ENCODE results near the gene SCN3B. TPM values are rescaled to one million over a fixed set of nuclear protein-coding genes. Genes with fewer than 3 reads are reported as not detected.

The SCN3B gene
- total RNA-seq, 1 donor from 2014 or later: 0.26 TPM

DNA sequence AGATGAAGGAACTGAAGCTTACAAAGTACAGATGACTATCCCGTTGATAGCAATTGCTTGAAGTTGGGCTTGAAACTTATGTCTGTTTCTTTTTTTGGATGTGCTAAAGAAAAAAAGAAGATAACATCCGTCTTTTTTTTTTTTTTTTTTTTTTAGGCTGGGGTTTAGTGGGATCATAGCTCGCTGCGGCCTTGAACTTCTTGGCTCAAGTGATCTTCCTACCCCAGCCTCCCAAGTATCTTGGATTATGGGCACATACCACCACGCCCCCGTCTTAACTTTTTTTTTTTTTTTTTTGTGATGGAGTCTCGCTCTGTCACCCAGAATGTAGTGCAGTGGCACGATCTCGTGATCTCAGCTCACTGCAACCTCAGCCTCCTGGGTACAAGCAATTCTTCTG, 40.8 kb upstream of the SCN3B start:
- TF ChIP-seq, protein P1, sequence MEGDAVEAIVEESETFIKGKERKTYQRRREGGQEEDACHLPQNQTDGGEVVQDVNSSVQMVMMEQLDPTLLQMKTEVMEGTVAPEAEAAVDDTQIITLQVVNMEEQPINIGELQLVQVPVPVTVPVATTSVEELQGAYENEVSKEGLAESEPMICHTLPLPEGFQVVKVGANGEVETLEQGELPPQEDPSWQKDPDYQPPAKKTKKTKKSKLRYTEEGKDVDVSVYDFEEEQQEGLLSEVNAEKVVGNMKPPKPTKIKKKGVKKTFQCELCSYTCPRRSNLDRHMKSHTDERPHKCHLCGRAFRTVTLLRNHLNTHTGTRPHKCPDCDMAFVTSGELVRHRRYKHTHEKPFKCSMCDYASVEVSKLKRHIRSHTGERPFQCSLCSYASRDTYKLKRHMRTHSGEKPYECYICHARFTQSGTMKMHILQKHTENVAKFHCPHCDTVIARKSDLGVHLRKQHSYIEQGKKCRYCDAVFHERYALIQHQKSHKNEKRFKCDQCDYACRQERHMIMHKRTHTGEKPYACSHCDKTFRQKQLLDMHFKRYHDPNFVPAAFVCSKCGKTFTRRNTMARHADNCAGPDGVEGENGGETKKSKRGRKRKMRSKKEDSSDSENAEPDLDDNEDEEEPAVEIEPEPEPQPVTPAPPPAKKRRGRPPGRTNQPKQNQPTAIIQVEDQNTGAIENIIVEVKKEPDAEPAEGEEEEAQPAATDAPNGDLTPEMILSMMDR (IDR thresholded peaks at IDR 0.05; ENCODE audit: insufficient read depth, low read length, severe bottlenecking): no peak
- FAIRE-seq (no peak), DNase-seq (ENCODE audit: low read depth) (no peak)
- Histone ChIP-seq H3K4me3 (ENCODE audit: low read depth, low read length) (no peak overlapping the region), H3K27me3 (ENCODE audit: control insufficient read depth, insufficient read depth, low read length) (peaks cover 1% of the 10 kb centered on the region), H3K36me3 (ENCODE audit: control insufficient read depth, insufficient read depth, low read length) (no peaks in the 10 kb centered on the region)

DNA sequence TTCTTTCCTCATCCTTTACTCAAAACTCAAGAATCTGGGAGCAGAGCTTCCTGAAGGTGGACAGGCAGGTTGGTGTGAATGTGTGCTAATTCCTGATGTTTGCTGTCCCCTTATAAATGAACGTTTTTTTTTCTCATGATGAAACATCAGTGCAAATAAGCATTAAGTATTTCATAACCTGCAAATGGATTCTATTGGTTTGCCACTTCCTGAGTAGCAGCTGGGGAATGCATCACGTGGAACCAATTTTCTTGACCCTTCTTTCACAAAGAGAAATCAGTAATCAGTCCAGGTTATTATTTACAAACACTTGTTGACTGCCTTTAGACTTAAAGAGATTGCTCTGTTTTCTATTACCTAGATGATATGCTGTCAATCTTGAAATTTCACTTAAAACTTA, 40.1 kb upstream of the SCN3B start:
- no peak for FAIRE-seq

DNA sequence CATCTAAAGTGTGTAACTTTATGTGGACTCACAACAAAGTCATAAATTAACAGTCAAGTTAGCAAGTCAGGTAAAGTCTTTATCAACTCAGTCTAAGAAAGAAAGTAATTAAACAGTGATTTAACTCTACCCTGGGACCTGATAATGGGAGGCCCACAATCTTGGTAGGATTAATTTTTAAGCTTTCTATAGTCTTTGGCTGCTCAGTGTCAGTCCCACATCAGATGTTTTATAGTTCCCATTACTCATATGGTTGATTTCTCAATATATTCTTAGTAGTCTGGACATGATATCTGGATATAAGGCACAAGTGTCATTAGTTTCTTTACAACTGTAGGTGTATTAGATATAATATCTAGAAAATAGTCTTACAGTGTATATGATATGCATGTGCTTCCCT, 38.5 kb upstream of the SCN3B start:
- FAIRE-seq (no peak), DNase-seq (ENCODE audit: low read depth) (peak; percentile 22)
- no peak overlapping the region for H3K4me3 ChIP-seq (ENCODE audit: low read depth, low read length)
- H3K36me3 ChIP-seq (ENCODE audit: control insufficient read depth, insufficient read depth, low read length): no peaks in the 10 kb centered on the region
- TF ChIP-seq, protein P1 (IDR thresholded peaks at IDR 0.05; ENCODE audit: insufficient read depth, low read length, severe bottlenecking): no peak
- H3K27me3 ChIP-seq (ENCODE audit: control insufficient read depth, insufficient read depth, low read length): peaks cover 1% of the 10 kb centered on the region

More for the DNA sequence above, 40.1 kb upstream of the SCN3B start:
- TF ChIP-seq, protein P1 (IDR thresholded peaks at IDR 0.05; ENCODE audit: insufficient read depth, low read length, severe bottlenecking): no peak
- peak; percentile 67 for DNase-seq (ENCODE audit: low read depth)
- Histone ChIP-seq H3K27me3 (ENCODE audit: control insufficient read depth, insufficient read depth, low read length) (peaks cover 1% of the 10 kb centered on the region), H3K4me3 (ENCODE audit: low read depth, low read length) (no peak overlapping the region), H3K36me3 (ENCODE audit: control insufficient read depth, insufficient read depth, low read length) (no peaks in the 10 kb centered on the region)

DNA sequence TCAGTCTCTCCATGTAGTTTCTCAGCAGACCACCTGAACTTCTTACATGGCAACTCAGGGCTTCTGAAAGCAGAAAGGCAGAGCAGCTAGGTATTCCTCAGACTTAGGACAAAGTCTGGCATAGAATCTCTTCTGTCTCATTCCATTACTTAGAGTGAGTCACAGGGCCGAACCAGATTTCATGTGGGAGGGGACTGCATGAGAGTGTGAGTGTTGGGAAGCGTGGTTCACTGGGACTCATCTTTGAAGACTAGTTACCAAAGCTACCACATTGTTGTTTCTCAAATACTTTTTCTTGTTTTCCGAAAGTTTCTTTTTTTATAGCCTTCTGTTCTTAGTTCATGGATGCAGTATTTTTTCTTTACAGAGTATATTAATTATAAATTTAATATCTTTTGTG, 36.1 kb upstream of the SCN3B start:
- H3K27me3 ChIP-seq (ENCODE audit: control insufficient read depth, insufficient read depth, low read length): peaks cover 6% of the 10 kb centered on the region
- DNase-seq (ENCODE audit: low read depth) (peak; percentile 86), FAIRE-seq (peak; percentile 91)
- H3K36me3 ChIP-seq (ENCODE audit: control insufficient read depth, insufficient read depth, low read length): no peaks in the 10 kb centered on the region
- TF ChIP-seq, protein P1 (IDR thresholded peaks at IDR 0.05; ENCODE audit: insufficient read depth, low read length, severe bottlenecking): no peak
- H3K4me3 ChIP-seq (ENCODE audit: low read depth, low read length): no peak overlapping the region

DNA sequence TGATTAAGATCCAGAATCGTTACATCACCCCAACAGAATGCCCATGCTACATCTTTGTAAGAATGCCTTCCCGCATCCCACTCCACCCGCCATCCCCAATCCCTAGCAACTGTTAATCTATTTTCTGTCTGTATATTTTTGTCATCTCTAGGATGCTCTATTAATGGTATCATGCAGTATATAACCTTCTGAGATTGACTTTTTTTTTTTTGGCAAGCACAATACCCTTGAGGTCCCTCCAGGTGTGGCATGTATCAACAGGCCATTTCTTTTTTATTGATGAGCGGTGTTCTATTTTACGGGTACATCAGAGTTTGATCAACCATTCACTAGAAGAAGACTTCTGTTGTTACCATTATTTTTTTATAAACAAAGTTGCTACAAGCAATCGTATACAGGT, 30.2 kb upstream of the SCN3B start:
- TF ChIP-seq, protein P1 (IDR thresholded peaks at IDR 0.05; ENCODE audit: insufficient read depth, low read length, severe bottlenecking): no peak
- Histone ChIP-seq H3K27me3 (ENCODE audit: control insufficient read depth, insufficient read depth, low read length) (peaks cover 7% of the 10 kb centered on the region), H3K4me3 (ENCODE audit: low read depth, low read length) (no peak overlapping the region), H3K36me3 (ENCODE audit: control insufficient read depth, insufficient read depth, low read length) (no peaks in the 10 kb centered on the region)
- no peak for FAIRE-seq
- DNase-seq (ENCODE audit: low read depth): no peak

DNA sequence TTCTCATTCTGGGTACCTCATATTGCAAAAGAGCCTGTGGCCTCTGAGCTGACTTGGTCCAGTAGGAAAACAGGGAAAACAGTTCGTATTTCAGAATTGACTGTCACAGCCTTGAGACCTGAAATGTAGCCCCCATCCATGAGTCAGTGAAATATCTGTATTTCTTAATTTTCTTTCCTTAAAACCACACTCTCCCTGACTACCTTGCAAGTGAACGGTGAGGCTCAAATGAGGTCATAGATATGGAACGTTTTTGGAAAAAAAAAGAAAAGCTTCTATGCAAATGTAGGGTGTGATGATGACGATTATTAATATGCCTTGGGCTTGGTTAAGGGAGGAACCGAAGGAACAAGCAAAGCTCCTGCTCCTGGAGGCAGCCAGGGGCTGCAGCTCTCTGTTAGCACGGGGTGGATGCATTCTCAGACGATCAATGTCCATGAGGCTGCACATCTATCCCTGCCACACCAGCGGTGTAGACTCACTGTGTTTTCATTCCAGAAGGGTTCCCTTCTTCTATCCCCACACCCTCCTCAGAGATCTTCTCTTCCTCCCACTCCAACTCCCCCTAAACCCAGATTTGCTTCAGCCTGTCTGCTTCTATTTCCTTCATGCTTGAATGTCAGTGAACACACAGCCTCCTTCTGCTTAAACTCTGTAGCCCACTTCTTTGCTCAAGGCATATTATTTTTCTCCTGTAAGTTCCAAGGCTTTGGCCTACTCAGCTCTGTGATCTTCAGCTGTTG, 29.2 kb upstream of the SCN3B start:
- Histone ChIP-seq H3K36me3 (ENCODE audit: control insufficient read depth, insufficient read depth, low read length) (no peaks in the 10 kb centered on the region), H3K27me3 (ENCODE audit: control insufficient read depth, insufficient read depth, low read length) (peaks cover 7% of the 10 kb centered on the region), H3K4me3 (ENCODE audit: low read depth, low read length) (no peak overlapping the region)
- no peak for FAIRE-seq
- TF ChIP-seq, protein P1 (IDR thresholded peaks at IDR 0.05; ENCODE audit: insufficient read depth, low read length, severe bottlenecking): no peak
- peak; percentile 23 for DNase-seq (ENCODE audit: low read depth)
